HG03103 (cell line): ENCODE measurements around the gene NMU.
"Not testable (repeated sequence)": the region's sequence is repeated elsewhere in the genome, so short reads cannot be mapped to it uniquely, and the experiment has no call there.

Source experiments
- ATAC-seq: cut with Tn5 transposase; IDR thresholded peaks from one replicate; pipeline ENCODE4 v1.9.1; 2021; ENCODE audit warnings: low read depth; ENCODE audit not compliant: unreplicated experiment

The NMU gene

GRCh38 chr4:55635741-55636655, at the start of gene NMU:
NMU (minus strand) TSS chr4:55636298; CDS start chr4:55636192, 106 bp downstream.
- ATAC-seq: peak; percentile 76

GRCh38 chr4:55684276-55684675, 48.2 kb upstream of the NMU start:
- ATAC-seq: no peak

GRCh38 chr4:55682797-55683196, 46.7 kb upstream of the NMU start:
- not testable (repeated sequence) for ATAC-seq

- ATAC-seq: no peak
Measured at GRCh38 chr4:55682295-55682694, 46.2 kb upstream of the NMU start.

GRCh38 chr4:55681430-55681829, 45.3 kb upstream of the NMU start:
- ATAC-seq: no peak

GRCh38 chr4:55675196-55675793, 39.2 kb upstream of the NMU start:
- ATAC-seq: no peak

GRCh38 chr4:55673424-55673823, 37.3 kb upstream of the NMU start:
- no peak for ATAC-seq

- ATAC-seq: no peak
Measured at GRCh38 chr4:55671667-55672066, 35.6 kb upstream of the NMU start.

GRCh38 chr4:55670695-55671094, 34.6 kb upstream of the NMU start:
- no peak for ATAC-seq

- ATAC-seq: no peak
Measured at GRCh38 chr4:55668449-55668848, 32.4 kb upstream of the NMU start.

- ATAC-seq: no peak
Measured at GRCh38 chr4:55666535-55666934, 30.4 kb upstream of the NMU start.

GRCh38 chr4:55663145-55663544, 27.0 kb upstream of the NMU start:
- no peak for ATAC-seq

GRCh38 chr4:55661398-55662056, 25.4 kb upstream of the NMU start:
- no peak for ATAC-seq

GRCh38 chr4:55658657-55659056, 22.6 kb upstream of the NMU start:
- no peak for ATAC-seq

- no peak for ATAC-seq
Measured at GRCh38 chr4:55654131-55654530, 18.0 kb upstream of the NMU start.

- ATAC-seq: no peak
Measured at GRCh38 chr4:55650483-55650882, 14.4 kb upstream of the NMU start.

GRCh38 chr4:55637272-55637820, 1.2 kb upstream of the NMU start:
- no peak for ATAC-seq

GRCh38 chr4:55636656-55636999, 530 bp upstream of the NMU start:
- ATAC-seq: no peak

- no peak for ATAC-seq
Measured at GRCh38 chr4:55635282-55635681, 816 bp downstream of the NMU start.

- ATAC-seq: no peak
Measured at GRCh38 chr4:55634417-55635128, 1.5 kb downstream of the NMU start.

- ATAC-seq: no peak
Measured at GRCh38 chr4:55633903-55634302, 2.2 kb downstream of the NMU start.
